Pancreas (tissue), 10 donors: ENCODE results near the gene GTF3C1. TPM values are rescaled to one million over a fixed set of nuclear protein-coding genes. Genes with fewer than 3 reads are reported as not detected.

ENCODE experiments used
- ATAC-seq, 4 donors: fragments of 200-7000 bp; cut with Tn5 transposase; one replicate each; pipeline versions ENCODE4 v1.8.0 to v1.9.1; 2020; ENCODE audit warnings: mild to moderate bottlenecking in 4 of 4, moderate library complexity in 4 of 4
- DNase-seq, 6 donors: peaks; one replicate each; pipeline ENCODE4 v3.0.0-alpha.2; 2020
- FAIRE-seq: peaks from 2 replicates; lab custom pipeline; 2012; peaks lifted over from hg19 to GRCh38; lab: Jason Lieb, UNC
- H3K27ac ChIP-seq, 4 donors: fragments of 200-600 bp; sonication (generic); 1 replicate in 3 of 4; 2 replicates in 1 of 4; pipeline versions ENCODE4 v1.5.0 to v1.8.0; 2020
- H3K27me3 ChIP-seq, 4 donors: fragments of 200-600 bp; one replicate each; pipeline ENCODE4 v1.8.0; 2021
- H3K36me3 ChIP-seq, 3 donors: fragments of 200-600 bp; sonication (generic) in 1 of 3; one replicate each; pipeline versions ENCODE4 v1.5.0 to v1.8.0; 2020 to 2021
- H3K4me1 ChIP-seq, 3 donors: fragments of 200-600 bp; one replicate each; pipeline ENCODE4 v1.8.0; 2021
- H3K4me3 ChIP-seq, 4 donors: fragments of 200-600 bp; sonication (generic) in 2 of 4; one replicate each; pipeline versions ENCODE4 v1.5.0 to v1.8.0; 2020 to 2021
- H3K9me3 ChIP-seq, 4 donors: fragments of 200-600 bp; one replicate each; pipeline ENCODE4 v1.8.0; 2021
- CTCF ChIP-seq, 4 donors: fragments of 200-600 bp; sonication (generic) in 3 of 4; IDR thresholded peaks; one replicate each; pipeline versions ENCODE4 v1.5.0 to v1.8.0; 2021; ENCODE audit warnings: antibody characterized with exemption in 4 of 4
- WGBS, 2 donors: extraction: QIAGEN DNeasy Blood & Tissue Kit; methylation state at CpG; one replicate each; pipeline ENCODE4 v1.1.7; 2013; 5-methylcytosine and 5-hydroxymethylcytosine counted together
- intact Hi-C, 3 donors: fragments of 100-400 bp; cut with DNase I; formaldehyde crosslinking; loops; one replicate each; pipeline versions ENCODE4 v1.11.1 to v1.14.2; 2022
- polyA plus RNA-seq, 2 donors: library from polyadenylated mRNA; stranded (reverse); fragments of 200-250 nt; gene quantifications; one replicate each; pipeline ENCODE4 v1.2.3, GENCODE V29; 2013
- total RNA-seq, 6 donors: library from RNA; stranded (reverse); fragmentation: NEBNext Ultra II Directional in 4 of 6; extraction: Animal tissue kit (Norgen Biotek cat#: 25700) in 4 of 6; gene quantifications; one replicate each; pipeline versions ENCODE4 v1.2.1 to v1.2.4, GENCODE V29; 2021 to 2023
- donor health status: healthy with polysubstance abuse.
- donor health status: DM: no; HTN: no; CAD: no; lungs with moderate emphysema.
- donor health status: DM: no; HTN: no; CAD: no.
- donor health status: control.
- donor health status: control.
- donor health status: Bipolar disorder and iron deficiency.
- donor health status: DM: yes; HTN: yes; CAD: no.
- donor health status: DM: no; HTN: no; CAD: no.
- donor health status: DM: no; HTN: no; CAD: no.
- donor health status: DM: yes; HTN: yes; CAD: no.

Gene GTF3C1
- total and polyA plus RNA-seq, 8 donors, result 31.5 to 113 (median 43.8) TPM

- Histone ChIP-seq H3K27ac (no peak overlapping the region), H3K9me3 (no peaks in the 10 kb centered on the region), H3K4me1 (no peaks in the 10 kb centered on the region), H3K36me3 (peaks cover 0 to 34% (median 14%) of the 10 kb centered on the region in 3 donors), H3K27me3 (no peaks in the 10 kb centered on the region), H3K4me3 (no peak overlapping the region)
- no peak for DNase-seq
- WGBS, 2 donors, result 80 to 82% methylated on average over 22 of the region's 22 CpGs
- no peak for TF ChIP-seq CTCF (IDR thresholded peaks at IDR 0.05)
- intact Hi-C loops, result no loop called here
- peak in 2 of 4 donors; percentile 27 to 40 for ATAC-seq
- FAIRE-seq, result no peak
Observed at GRCh38 chr16:27511657-27512448, 37.9 kb downstream of the GTF3C1 start.

- 91 to 92% methylated on average over 9 of the region's 9 CpGs for WGBS, 2 donors
- ATAC-seq (no peak), FAIRE-seq (no peak), DNase-seq (no peak)
- no peak for TF ChIP-seq CTCF (IDR thresholded peaks at IDR 0.05)
- Histone ChIP-seq H3K27me3 (no peaks in the 10 kb centered on the region), H3K9me3 (no peaks in the 10 kb centered on the region), H3K36me3 (peaks cover 4 to 68% (median 39%) of the 10 kb centered on the region in 3 donors), H3K4me1 (no peaks in the 10 kb centered on the region), H3K27ac (no peak overlapping the region), H3K4me3 (no peak overlapping the region)
- intact Hi-C loops, result no loop called here
Observed at GRCh38 chr16:27508476-27508875, 41.2 kb downstream of the GTF3C1 start.

DNA sequence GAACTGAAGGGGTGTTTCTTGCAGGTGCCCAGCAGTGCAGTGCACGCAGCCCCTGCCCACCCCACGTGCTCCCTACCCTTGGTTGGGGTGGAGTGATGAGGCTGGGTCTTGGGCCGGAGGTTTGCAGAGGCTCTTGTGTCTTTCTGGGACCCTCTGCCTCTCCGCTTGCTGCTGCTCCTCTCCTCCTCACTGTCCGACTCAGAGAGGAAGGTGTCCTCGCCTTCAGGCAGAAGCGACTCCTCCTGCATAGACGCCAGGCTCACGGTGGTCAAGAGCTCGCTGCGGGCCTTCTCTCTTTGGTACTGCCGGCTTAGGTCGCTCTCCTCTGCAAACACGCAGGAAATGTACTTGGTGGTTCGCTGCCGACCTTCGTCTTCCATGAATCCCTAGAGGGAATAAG is 42.9 kb downstream of the GTF3C1 start:
- DNase-seq, result no peak
- no peak for ATAC-seq
- no peak for TF ChIP-seq CTCF (IDR thresholded peaks at IDR 0.05)
- Histone ChIP-seq H3K4me3 (no peak overlapping the region), H3K27me3 (no peaks in the 10 kb centered on the region), H3K9me3 (no peaks in the 10 kb centered on the region), H3K36me3 (peaks cover 4 to 85% (median 51%) of the 10 kb centered on the region in 3 donors), H3K27ac (no peak overlapping the region), H3K4me1 (no peaks in the 10 kb centered on the region)
- intact Hi-C loops, result no loop called here
- WGBS, 2 donors, result 94% methylated on average over 17 of the region's 17 CpGs
- no peak for FAIRE-seq

- Histone ChIP-seq H3K27ac (no peak overlapping the region), H3K9me3 (no peaks in the 10 kb centered on the region), H3K4me1 (no peaks in the 10 kb centered on the region), H3K4me3 (no peak overlapping the region), H3K27me3 (no peaks in the 10 kb centered on the region), H3K36me3 (peaks cover 8 to 91% (median 57%) of the 10 kb centered on the region in 3 donors)
- intact Hi-C loops, result no loop called here
- no peak for TF ChIP-seq CTCF (IDR thresholded peaks at IDR 0.05)
- FAIRE-seq (no peak), DNase-seq (no peak), ATAC-seq (peak in 1 of 4 donors; percentile 28)
- 92 to 96% methylated on average over 13 of the region's 13 CpGs for WGBS, 2 donors
Observed at GRCh38 chr16:27505297-27506236, 44.1 kb downstream of the GTF3C1 start.
